CD8-positive, alpha-beta memory T cell (primary cell): ENCODE data around the gene AMBP. TPM values are rescaled to one million over a fixed set of nuclear protein-coding genes. Genes with fewer than 3 reads are reported as not detected.

Source experiments
- CTCF ChIA-PET: fragments of 350-600 bp; sonication (Branson Sonifier 250); formaldehyde crosslinking; loops from one replicate; lab custom pipeline; 2021; ENCODE audit warnings: antibody characterized with exemption; lab: Charles Lee
- POLR2A ChIA-PET: fragments of 350-600 bp; sonication (Branson Sonifier 250); formaldehyde crosslinking; loops from one replicate; lab custom pipeline; 2021; ENCODE audit warnings: antibody characterized with exemption; lab: Charles Lee
- DNase-seq, 5 donors: peaks; one replicate each; pipeline versions ENCODE4 v3.0.0 to v3.0.0-alpha.2; 2020 to 2022; ENCODE audit warnings: mixed read lengths in 1 of 5
- H3K27ac ChIP-seq: one replicate; pipeline ENCODE4 v1.7.0; 2013; ENCODE audit warnings: low read depth, mild to moderate bottlenecking, low read length, moderate library complexity
- H3K27me3 ChIP-seq: 2 replicates; pipeline ENCODE4 v1.7.0; 2013; ENCODE audit warnings: low read length, mild to moderate bottlenecking; ENCODE audit not compliant: insufficient read depth, poor library complexity, severe bottlenecking
- H3K36me3 ChIP-seq: 2 replicates; pipeline ENCODE4 v1.7.0; 2013; ENCODE audit warnings: mild to moderate bottlenecking, low read length, moderate library complexity; ENCODE audit not compliant: insufficient read depth
- H3K4me1 ChIP-seq: 2 replicates; pipeline ENCODE4 v1.7.0; 2013; ENCODE audit warnings: mild to moderate bottlenecking, low read length, moderate library complexity; ENCODE audit not compliant: insufficient read depth
- H3K4me3 ChIP-seq: 2 replicates; pipeline ENCODE4 v1.7.0; 2013; ENCODE audit warnings: mild to moderate bottlenecking, low read length
- H3K9me3 ChIP-seq: 2 replicates; pipeline ENCODE4 v1.7.0; 2013; ENCODE audit warnings: mild to moderate bottlenecking, low read length
- H3K27ac Mint-ChIP-seq, 8 donors: one replicate each; pipeline ENCODE4 v1.8.0; 2020 to 2021; ENCODE audit warnings: mixed read lengths in 8 of 8, mild to moderate bottlenecking in 6 of 8, inconsistent platforms in 3 of 8, moderate library complexity in 3 of 8
- H3K27me3 Mint-ChIP-seq, 2 donors: one replicate each; pipeline ENCODE4 v1.8.0; 2020 to 2021; ENCODE audit warnings: mixed read lengths in 2 of 2, mild to moderate bottlenecking in 1 of 2, moderate library complexity in 1 of 2
- H3K36me3 Mint-ChIP-seq, 3 donors: one replicate each; pipeline ENCODE4 v1.8.0; 2020 to 2021; ENCODE audit warnings: mixed read lengths in 3 of 3, inconsistent platforms in 1 of 3, mild to moderate bottlenecking in 1 of 3
- H3K4me1 Mint-ChIP-seq, 3 donors: one replicate each; pipeline ENCODE4 v1.8.0; 2020 to 2021; ENCODE audit warnings: mixed read lengths in 3 of 3, inconsistent platforms in 1 of 3, mild to moderate bottlenecking in 1 of 3
- H3K4me3 Mint-ChIP-seq, 7 donors: one replicate each; pipeline ENCODE4 v1.8.0; 2020 to 2021; ENCODE audit warnings: mixed read lengths in 7 of 7, mild to moderate bottlenecking in 6 of 7, moderate library complexity in 4 of 7, inconsistent platforms in 2 of 7
- H3K9me3 Mint-ChIP-seq, 5 donors: one replicate each; pipeline ENCODE4 v1.8.0; 2020 to 2022; ENCODE audit warnings: mixed read lengths in 5 of 5, mild to moderate bottlenecking in 3 of 5, moderate library complexity in 2 of 5, inconsistent platforms in 1 of 5
- polyA plus RNA-seq: library from polyadenylated mRNA; unstranded; fragments of 300-500 nt; fragmentation: Illumina TruSeq; gene quantifications from one replicate; pipeline ENCODE4 v1.2.3, GENCODE V29; 2021
- total RNA-seq, 2 experiments: library from RNA; stranded (reverse); gene quantifications; one replicate each; pipeline ENCODE4 v1.2.3, GENCODE V29; 2021

The AMBP gene
- total and polyA plus RNA-seq, 3 experiments from 2014 or later = not detected

DNA sequence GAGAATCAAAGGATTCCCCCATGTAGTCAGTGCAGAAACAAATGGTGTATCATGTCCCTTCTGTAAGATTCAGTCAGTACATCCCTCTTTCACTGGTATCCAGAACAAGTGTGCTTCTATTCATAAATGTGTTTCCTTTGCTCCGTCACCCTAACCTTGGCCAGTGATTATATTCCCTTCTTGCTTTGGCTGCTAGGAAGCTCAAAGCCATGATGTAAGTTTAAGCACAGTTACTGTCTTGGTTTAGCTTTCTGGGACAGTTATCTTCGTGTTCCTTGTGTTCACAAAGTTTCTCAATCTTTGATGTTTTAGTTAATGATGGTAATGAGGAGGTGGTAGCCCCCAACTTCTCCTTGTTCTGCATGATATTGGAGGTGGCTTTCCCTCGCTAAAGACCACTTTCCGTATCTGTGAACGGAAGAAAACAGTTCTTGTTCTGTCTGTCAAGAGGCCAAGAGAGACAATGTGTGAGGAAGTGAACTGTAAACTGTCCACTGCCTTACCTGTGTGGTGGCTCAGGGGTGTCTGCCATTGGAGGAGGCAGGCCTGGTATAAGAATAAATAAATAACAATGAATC, 2.2 kb upstream of the AMBP start:
- no peak overlapping the region for H3K27ac Mint-ChIP-seq
- no peaks in the 10 kb centered on the region for H3K9me3 Mint-ChIP-seq
- Histone ChIP-seq H3K4me1 (no peaks in the 10 kb centered on the region), H3K27me3 (no peaks in the 10 kb centered on the region), H3K4me3 (no peak overlapping the region), H3K36me3 (no peaks in the 10 kb centered on the region), H3K9me3 (no peaks in the 10 kb centered on the region), H3K27ac (no peak overlapping the region)
- H3K4me1 Mint-ChIP-seq = peaks cover 0 to 2% (median 0%) of the 10 kb centered on the region in 3 donors
- H3K4me3 Mint-ChIP-seq = no peak overlapping the region
- no peak for DNase-seq
- no peaks in the 10 kb centered on the region for H3K36me3 Mint-ChIP-seq
- POLR2A ChIA-PET = interaction anchor here (0.6 kb wide), 1 partner anchor 255 kb away, joined by 4 read pairs; no protein-coding TSS in a partner anchor
- CTCF ChIA-PET = no interaction called here
- peaks cover 13 to 25% of the 10 kb centered on the region in 2 donors for H3K27me3 Mint-ChIP-seq

DNA sequence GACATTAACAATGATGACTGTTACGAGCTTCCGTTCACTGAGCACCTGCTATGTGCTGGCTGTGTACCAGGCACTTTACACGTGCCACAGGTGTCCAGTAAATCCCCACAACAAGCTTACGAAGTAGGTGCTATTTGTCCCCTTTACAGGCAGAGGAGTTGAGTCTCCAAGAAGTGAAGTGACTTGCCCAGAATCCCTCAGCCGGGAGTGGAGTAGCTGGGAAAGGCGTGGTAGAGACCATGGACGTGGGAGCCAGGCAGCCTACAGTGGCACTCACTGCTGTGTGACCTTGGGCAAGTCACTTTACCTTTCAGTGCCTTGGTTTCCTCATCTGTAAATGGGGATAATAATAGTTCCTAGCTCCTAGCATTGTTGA, 669 bp upstream of the AMBP start:
- H3K36me3 Mint-ChIP-seq = no peaks in the 10 kb centered on the region
- no peak overlapping the region for H3K4me3 Mint-ChIP-seq
- H3K27ac Mint-ChIP-seq = no peak overlapping the region
- H3K4me3 ChIP-seq = no peak overlapping the region
- H3K27me3 ChIP-seq = no peaks in the 10 kb centered on the region
- peaks cover 0 to 2% (median 0%) of the 10 kb centered on the region in 3 donors for H3K4me1 Mint-ChIP-seq
- H3K36me3 ChIP-seq = no peaks in the 10 kb centered on the region
- DNase-seq = no peak
- POLR2A ChIA-PET = no interaction called here
- H3K4me1 ChIP-seq = no peaks in the 10 kb centered on the region
- H3K9me3 ChIP-seq = no peaks in the 10 kb centered on the region
- no peaks in the 10 kb centered on the region for H3K9me3 Mint-ChIP-seq
- CTCF ChIA-PET = interaction anchor here (1.4 kb wide), 1 partner anchor 575 kb away, joined by 3 read pairs; no protein-coding TSS in a partner anchor
- no peak overlapping the region for H3K27ac ChIP-seq
- peaks cover 15 to 29% of the 10 kb centered on the region in 2 donors for H3K27me3 Mint-ChIP-seq

DNA sequence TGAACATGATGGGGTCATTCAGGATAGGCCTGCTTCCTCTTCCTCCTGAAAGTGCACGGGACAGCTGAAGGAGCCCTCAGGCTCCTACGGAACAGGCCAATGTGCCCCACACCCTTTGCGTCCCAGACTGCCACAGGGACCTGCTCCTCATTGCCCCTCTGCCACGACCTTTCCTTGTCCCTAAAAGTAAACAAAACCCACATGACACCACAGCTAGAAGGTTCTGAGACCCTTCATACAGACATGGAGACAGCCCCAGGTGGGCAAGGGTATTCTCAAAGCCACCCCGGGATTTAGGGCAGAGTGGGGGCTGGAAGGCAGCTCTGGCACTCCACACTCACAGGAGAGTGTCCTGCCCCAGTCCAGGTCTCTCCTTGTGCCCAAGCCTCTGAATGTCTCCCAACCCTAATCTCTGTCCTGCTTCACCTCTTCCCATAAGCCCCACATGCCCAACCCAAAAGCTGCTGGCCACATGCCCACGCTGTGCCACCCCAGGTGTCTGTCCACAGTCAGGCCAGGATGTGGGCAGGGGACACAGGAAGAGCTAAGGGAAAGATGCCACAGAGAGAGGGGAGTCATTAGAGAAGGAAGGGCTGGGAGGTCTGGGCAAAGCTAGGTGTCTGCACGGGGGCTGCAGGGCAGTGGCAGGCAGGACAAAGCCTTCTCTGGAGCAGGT, 800 bp downstream of the AMBP start:
- peaks cover 15 to 29% of the 10 kb centered on the region in 2 donors for H3K27me3 Mint-ChIP-seq
- H3K27ac ChIP-seq = no peak overlapping the region
- no peak overlapping the region for H3K27ac Mint-ChIP-seq
- H3K4me1 ChIP-seq = no peaks in the 10 kb centered on the region
- ChIA-PET CTCF (interaction anchor here (1.4 kb wide), 1 partner anchor 576 kb away, joined by 3 read pairs; no protein-coding TSS in a partner anchor), POLR2A (no interaction called here)
- no peaks in the 10 kb centered on the region for H3K4me1 Mint-ChIP-seq
- no peaks in the 10 kb centered on the region for H3K9me3 ChIP-seq
- no peak overlapping the region for H3K4me3 ChIP-seq
- DNase-seq = no peak
- no peaks in the 10 kb centered on the region for H3K36me3 Mint-ChIP-seq
- no peak overlapping the region for H3K4me3 Mint-ChIP-seq
- H3K36me3 ChIP-seq = no peaks in the 10 kb centered on the region
- H3K9me3 Mint-ChIP-seq = no peaks in the 10 kb centered on the region
- no peaks in the 10 kb centered on the region for H3K27me3 ChIP-seq

DNA sequence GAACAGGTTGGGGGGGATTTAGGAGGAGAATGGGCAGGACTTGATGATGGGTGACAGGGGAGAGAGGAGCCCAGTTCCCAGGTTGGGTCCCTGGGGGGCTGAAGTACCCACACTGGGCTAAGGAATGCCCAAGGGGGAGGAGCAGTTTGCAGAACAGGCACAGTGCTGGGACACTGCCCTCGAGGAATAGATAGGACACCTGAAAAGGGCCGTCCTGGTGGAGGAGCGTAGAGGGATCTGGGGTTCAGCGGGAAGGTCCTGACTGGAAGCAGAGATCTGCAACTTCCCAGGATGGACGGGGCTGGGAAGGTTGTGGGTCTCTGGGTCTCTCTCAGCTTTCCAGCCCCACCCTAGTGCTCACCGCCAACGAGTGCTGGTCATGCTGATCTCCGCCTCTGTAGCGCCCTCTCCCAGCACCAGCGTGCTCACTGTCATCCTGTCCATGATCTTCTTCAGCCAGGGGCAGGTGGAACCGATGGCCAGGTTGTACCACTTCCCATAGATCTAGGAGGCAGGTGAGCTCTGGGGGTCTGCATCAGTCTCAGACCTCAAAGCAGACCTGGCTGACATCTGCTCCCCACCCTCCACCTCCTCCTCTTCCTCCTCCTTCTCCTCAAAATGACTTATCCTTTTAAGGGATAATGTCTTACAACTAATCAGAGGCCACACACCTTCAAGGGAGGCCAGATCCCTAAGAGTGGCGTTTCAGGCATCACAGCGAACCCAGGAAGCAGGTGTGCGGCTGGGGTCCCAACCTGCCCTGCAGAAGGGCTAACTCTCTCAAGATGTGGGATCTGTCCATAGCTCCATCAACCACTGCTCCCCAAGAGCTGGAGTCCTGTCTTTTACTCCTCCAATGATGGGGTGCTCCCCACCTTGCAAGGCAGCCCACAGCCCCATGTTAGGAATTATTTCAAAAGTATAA, 1.6 kb downstream of the AMBP start:
- Histone ChIP-seq H3K36me3 (no peaks in the 10 kb centered on the region), H3K4me3 (no peak overlapping the region), H3K9me3 (no peaks in the 10 kb centered on the region), H3K4me1 (no peaks in the 10 kb centered on the region), H3K27ac (no peak overlapping the region), H3K27me3 (no peaks in the 10 kb centered on the region)
- H3K27me3 Mint-ChIP-seq = peaks cover 15 to 29% of the 10 kb centered on the region in 2 donors
- H3K36me3 Mint-ChIP-seq = no peaks in the 10 kb centered on the region
- no peak overlapping the region for H3K4me3 Mint-ChIP-seq
- no peaks in the 10 kb centered on the region for H3K9me3 Mint-ChIP-seq
- CTCF ChIA-PET = no interaction called here
- H3K27ac Mint-ChIP-seq = no peak overlapping the region
- POLR2A ChIA-PET = no interaction called here
- no peak for DNase-seq
- no peaks in the 10 kb centered on the region for H3K4me1 Mint-ChIP-seq

DNA sequence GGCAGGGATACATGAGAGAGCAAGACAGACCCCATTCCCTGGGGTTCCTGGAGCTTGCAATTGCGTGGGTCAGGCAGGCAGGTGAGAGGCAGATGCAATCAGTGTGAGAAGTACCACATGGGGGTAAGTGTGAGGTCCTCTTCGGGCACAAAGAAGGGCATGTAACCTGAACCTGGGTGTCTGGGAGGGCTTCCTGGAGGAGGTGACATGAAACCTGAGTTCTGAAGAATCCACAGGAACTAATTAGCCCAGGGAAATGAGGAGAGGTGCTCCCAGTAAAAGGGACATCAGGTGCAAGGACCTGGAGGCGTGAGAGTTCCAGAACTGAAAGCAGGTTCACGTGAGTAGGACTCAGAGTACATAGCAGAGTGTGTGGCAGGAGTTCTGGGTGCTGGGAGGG, 2.5 kb downstream of the AMBP start:
- POLR2A ChIA-PET = no interaction called here
- H3K4me1 Mint-ChIP-seq = no peaks in the 10 kb centered on the region
- Histone ChIP-seq H3K27me3 (no peaks in the 10 kb centered on the region), H3K4me1 (no peaks in the 10 kb centered on the region), H3K9me3 (no peaks in the 10 kb centered on the region), H3K36me3 (no peaks in the 10 kb centered on the region), H3K4me3 (no peak overlapping the region), H3K27ac (no peak overlapping the region)
- no peaks in the 10 kb centered on the region for H3K36me3 Mint-ChIP-seq
- no peak for DNase-seq
- H3K9me3 Mint-ChIP-seq = no peaks in the 10 kb centered on the region
- CTCF ChIA-PET = no interaction called here
- H3K27ac Mint-ChIP-seq = no peak overlapping the region
- H3K27me3 Mint-ChIP-seq = peaks cover 15 to 29% of the 10 kb centered on the region in 2 donors
- H3K4me3 Mint-ChIP-seq = no peak overlapping the region

DNA sequence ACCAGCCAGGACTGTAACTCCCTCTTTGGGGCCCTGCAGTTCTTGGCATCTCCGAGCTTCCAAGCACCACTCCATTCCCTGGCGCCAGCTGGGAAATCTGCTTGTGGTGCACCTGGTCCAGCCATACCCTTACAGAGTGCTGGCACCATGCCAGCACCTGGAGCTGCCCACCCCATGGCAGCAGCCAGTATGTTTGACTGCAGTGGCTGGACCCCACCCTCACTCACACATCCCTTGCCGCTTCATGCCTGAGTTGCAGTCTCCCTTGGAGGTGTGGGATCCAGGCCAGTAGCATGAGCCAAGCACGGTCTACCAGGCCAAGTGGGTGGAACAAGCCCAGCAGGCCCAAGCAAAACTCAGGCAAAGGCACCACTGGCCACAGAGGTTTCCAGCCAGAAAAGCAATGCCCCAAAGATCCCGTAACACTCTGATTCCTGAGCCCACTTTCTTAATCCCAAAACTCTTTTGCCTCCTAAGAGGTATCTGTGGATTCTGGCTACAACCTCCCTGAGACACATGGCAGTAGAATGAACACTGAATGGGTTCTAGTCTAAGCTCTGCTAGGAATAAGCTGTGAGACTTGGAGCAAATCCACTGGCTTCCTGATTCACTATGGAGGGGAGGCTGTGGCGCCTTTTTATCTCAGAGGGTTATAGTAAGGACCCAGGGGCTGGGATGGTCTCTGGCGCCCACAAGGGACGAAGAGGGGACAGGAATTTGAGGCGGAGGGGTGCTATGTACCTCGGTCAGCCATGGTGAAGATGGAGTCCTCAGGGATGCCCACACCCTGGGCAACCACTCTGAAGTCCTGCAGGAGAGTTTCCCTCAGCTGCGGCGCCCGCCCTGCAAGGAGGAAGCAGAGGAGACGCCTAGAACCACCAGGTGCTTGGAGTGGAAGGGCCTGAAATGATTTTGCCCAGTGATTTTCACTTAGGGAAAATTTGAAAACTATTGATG, 5.6 kb downstream of the AMBP start:
- POLR2A ChIA-PET = no interaction called here
- H3K27ac ChIP-seq = no peak overlapping the region
- no peaks in the 10 kb centered on the region for H3K36me3 Mint-ChIP-seq
- peaks cover 15 to 28% of the 10 kb centered on the region in 2 donors for H3K27me3 Mint-ChIP-seq
- H3K27ac Mint-ChIP-seq = no peak overlapping the region
- H3K36me3 ChIP-seq = no peaks in the 10 kb centered on the region
- no peaks in the 10 kb centered on the region for H3K9me3 ChIP-seq
- CTCF ChIA-PET = no interaction called here
- no peaks in the 10 kb centered on the region for H3K27me3 ChIP-seq
- no peak for DNase-seq
- no peaks in the 10 kb centered on the region for H3K9me3 Mint-ChIP-seq
- no peaks in the 10 kb centered on the region for H3K4me1 Mint-ChIP-seq
- H3K4me3 ChIP-seq = no peak overlapping the region
- H3K4me3 Mint-ChIP-seq = no peak overlapping the region
- no peaks in the 10 kb centered on the region for H3K4me1 ChIP-seq

DNA sequence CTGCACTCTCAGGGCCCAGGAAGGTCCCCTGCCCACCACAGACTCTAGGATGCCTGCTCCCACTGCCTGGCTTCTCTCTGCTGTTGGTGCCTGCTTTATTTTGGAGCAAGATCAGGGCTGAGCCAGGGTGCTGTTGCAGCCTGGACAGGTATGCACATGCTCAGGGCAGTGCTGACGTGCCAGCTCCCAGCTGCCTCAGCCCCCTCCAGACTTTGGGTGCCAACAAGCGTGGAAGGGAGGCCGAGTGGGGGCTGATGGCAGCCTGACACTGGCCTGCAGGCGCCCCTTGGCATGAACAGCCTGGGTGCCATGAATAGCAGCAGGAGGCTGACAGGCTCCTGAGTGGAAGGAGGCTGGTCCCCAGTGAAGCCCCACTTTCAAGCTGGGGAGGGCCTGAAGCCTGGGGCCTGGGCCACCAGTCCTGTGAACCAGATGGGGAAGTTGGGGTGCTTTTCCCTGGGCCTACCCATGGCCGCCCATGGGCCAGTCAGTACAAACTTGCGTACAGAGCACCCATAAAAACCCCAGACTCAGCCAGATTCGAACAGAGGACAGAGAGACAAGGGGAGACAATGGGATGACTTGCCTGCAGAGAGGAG, 6.8 kb downstream of the AMBP start:
- Histone ChIP-seq H3K27ac (no peak overlapping the region), H3K4me3 (no peak overlapping the region), H3K4me1 (no peaks in the 10 kb centered on the region), H3K9me3 (no peaks in the 10 kb centered on the region), H3K36me3 (no peaks in the 10 kb centered on the region), H3K27me3 (no peaks in the 10 kb centered on the region)
- Mint-ChIP-seq H3K27me3 (peaks cover 10 to 18% of the 10 kb centered on the region in 2 donors), H3K36me3 (no peaks in the 10 kb centered on the region), H3K9me3 (no peaks in the 10 kb centered on the region), H3K4me1 (no peaks in the 10 kb centered on the region), H3K27ac (no peak overlapping the region), H3K4me3 (no peak overlapping the region)
- no peak for DNase-seq
- POLR2A ChIA-PET = no interaction called here
- CTCF ChIA-PET = no interaction called here
